Thoracic aorta (tissue), 2 donors: ENCODE results near the gene HLF. TPM values are rescaled to one million over a fixed set of nuclear protein-coding genes. Genes with fewer than 3 reads are reported as not detected.

Source experiments
- ATAC-seq: fragments of 150-250 bp; one replicate; pipeline ENCODE4 v1.8.0; 2017; ENCODE audit warnings: low read depth; ENCODE audit not compliant: insufficient number of reproducible peaks, low FRiP score
- DNase-seq: peaks from one replicate; pipeline ENCODE4 v3.0.0-alpha.2; 2020; ENCODE audit warnings: low spot score
- H3K27ac ChIP-seq, 2 donors: fragments of 200-600 bp; sonication (generic); 1 replicate in 1 of 2; 2 replicates in 1 of 2; pipeline ENCODE4 v1.5.1; 2016; ENCODE audit warnings: mild to moderate bottlenecking in 2 of 2, moderate library complexity in 2 of 2
- H3K27me3 ChIP-seq: fragments of 200-600 bp; sonication (generic); replicated peaks from 2 replicates; pipeline ENCODE4 v1.6.0; 2016; ENCODE audit warnings: mild to moderate bottlenecking; ENCODE audit not compliant: insufficient read depth
- H3K36me3 ChIP-seq: fragments of 200-600 bp; sonication (generic); one replicate; pipeline ENCODE4 v1.5.1; 2016
- H3K4me1 ChIP-seq, 2 donors: fragments of 200-600 bp; sonication (generic); 1 replicate in 1 of 2; 2 replicates in 1 of 2; pipeline versions ENCODE4 v1.5.1 to v1.6.0; 2016; ENCODE audit warnings: low read depth in 2 of 2, mild to moderate bottlenecking in 1 of 2; ENCODE audit not compliant: control insufficient read depth in 1 of 2
- H3K4me3 ChIP-seq: fragments of 200-600 bp; sonication (generic); 2 replicates; pipeline ENCODE4 v1.5.1; 2016; ENCODE audit warnings: mild to moderate bottlenecking
- H3K9me3 ChIP-seq: fragments of 200-600 bp; sonication (generic); 2 replicates; pipeline ENCODE4 v1.5.1; 2016
- CTCF ChIP-seq: fragments of 200-600 bp; sonication (generic); IDR thresholded peaks from one replicate; pipeline ENCODE4 v1.5.1; 2019; ENCODE audit warnings: antibody characterized with exemption
- total RNA-seq, 2 donors: library from RNA; depleted of rRNA; stranded (reverse); fragments of >200 nt; gene quantifications; one replicate each; pipeline versions ENCODE4 v1.1.0 to v1.2.3, GENCODE V29; 2016

Gene HLF
- total RNA-seq, 2 donors from 2014 or later: 10.2 to 12.5 TPM

DNA sequence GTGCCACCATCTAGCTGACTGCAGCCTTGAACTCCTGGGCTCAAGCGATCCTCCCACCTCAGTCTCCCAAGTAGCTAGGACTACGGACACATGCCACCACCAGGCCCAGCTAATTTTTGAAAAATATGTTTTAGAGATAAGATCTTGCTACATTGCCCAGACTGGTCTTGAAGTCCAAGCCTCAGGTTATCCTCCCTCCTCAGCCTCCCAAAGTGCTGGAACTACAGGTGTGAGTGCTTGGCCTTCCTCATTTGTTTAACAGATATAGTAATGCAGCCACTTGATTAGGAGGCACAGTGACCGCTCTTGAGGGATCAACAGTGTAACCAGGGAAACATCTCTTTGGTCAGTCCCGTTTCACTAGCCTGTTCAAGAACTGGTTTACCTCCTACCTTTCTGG lies 35.1 kb downstream of the HLF start:
- Histone ChIP-seq H3K36me3 (no peaks in the 10 kb centered on the region), H3K9me3 (no peaks in the 10 kb centered on the region), H3K4me1 (peaks cover 4 to 37% of the 10 kb centered on the region in 2 donors), H3K27ac (no peak overlapping the region), H3K4me3 (no peak overlapping the region), H3K27me3 (no peaks in the 10 kb centered on the region)
- ATAC-seq (no peak), DNase-seq (no peak)
- TF ChIP-seq CTCF: no peak

DNA sequence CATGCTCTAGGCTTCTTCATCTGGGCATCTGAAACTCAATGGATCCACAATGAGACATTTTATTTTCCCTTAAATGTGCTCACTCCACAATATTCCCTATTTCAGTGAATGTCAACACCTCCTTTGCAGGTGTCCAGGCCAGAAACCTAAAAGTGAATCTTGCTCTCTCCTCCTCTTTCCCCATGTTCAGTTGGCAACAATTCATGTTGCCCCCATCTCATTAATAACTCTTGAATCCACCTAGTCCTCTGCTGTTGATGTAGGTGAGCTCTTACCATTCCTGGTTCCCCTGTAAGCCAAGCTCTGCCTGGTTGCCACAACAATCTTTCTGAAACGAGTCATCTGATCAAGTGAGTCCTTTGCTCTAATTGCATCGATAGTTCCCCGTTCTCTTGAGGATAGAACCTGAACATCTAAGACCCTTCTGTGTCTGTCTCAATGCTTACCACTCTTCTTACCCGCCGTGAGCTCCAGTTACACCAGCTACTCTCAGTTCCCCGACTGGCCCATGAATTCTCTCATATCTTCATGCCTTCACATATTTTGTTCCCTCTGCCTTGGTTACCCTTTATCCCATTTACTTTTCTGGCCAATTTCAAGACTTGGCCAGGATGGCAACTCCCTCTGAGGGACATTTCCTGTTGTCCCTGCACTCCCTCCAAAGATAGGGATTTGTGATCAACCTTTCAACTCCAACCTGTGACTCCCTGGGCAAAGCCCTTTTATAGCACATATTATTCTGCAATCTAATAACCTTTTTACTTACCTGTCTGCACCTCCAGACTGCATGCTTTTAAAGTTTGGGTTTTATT lies 35.9 kb downstream of the HLF start:
- Histone ChIP-seq H3K27me3 (no peaks in the 10 kb centered on the region), H3K9me3 (no peaks in the 10 kb centered on the region), H3K27ac (no peak overlapping the region), H3K36me3 (no peaks in the 10 kb centered on the region), H3K4me3 (no peak overlapping the region), H3K4me1 (peaks cover under 1 to 29% of the 10 kb centered on the region in 2 donors)
- ATAC-seq: no peak
- DNase-seq: no peak
- TF ChIP-seq CTCF: no peak

DNA sequence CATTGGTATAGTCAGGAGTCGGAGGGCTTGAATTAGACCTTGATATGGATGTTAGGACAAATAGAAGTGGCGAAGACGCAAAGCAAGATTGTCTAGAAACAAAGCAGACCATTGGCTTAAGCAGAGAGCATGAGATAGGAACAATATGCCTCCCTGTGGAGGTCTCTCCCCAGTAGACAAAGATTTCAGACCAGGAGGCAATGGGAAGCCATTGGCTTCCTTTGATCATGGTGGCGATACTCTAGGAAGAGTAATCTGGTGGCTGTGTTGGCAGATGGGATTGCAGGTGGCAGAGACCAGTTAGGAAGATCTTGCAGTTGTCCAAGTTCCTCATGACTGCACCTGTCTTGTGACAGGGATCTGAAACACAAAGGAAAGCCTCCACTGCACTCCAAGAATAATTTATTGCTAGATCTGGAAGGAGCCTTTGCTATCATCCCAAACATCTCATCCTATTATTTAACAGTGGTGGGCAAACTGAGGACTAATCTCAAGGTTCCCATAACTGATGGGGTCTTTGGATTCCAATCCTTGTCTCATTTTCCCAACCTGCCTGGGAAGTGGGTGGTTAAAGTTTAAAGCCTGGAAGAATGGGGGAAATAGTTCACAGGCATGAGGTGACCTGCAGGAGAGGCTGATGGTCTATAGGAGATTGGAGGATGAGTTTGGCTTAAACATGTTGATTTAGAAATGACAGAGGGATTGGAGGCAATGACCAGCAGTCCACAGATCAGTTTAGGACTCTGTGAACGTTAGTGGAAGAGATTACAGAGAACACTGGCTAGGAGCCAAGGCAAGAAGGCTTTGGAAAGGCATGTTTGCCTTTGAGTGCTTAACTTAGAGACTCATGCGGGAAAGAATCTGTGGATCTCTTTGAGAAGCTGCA lies 37.0 kb downstream of the HLF start:
- no peak for TF ChIP-seq CTCF
- Histone ChIP-seq H3K9me3 (no peaks in the 10 kb centered on the region), H3K4me3 (no peak overlapping the region), H3K27me3 (no peaks in the 10 kb centered on the region), H3K27ac (no peak overlapping the region), H3K36me3 (no peaks in the 10 kb centered on the region), H3K4me1 (peaks cover 0 to 22% of the 10 kb centered on the region in 2 donors)
- ATAC-seq (no peak), DNase-seq (no peak)

DNA sequence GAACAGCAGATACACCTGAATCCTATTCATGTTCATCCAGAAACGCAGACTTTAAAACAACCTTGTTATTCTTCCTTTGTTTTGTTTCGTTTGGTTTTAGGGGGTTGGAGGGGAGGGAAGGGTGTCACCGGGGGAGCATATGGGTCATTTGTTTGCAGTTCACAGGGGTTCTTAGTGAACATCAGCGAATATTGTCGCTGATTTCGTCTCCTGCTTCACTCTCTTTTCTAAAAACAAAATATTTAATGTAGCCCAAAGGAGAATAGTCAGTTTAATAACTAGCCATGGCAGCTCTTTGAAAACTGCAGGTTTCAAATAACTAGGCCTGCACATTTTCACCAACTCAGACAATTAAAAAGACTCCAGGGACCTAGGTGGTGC lies 37.6 kb downstream of the HLF start:
- ATAC-seq: no peak
- Histone ChIP-seq H3K4me1 (peaks cover 0 to 22% of the 10 kb centered on the region in 2 donors), H3K36me3 (no peaks in the 10 kb centered on the region), H3K27me3 (no peaks in the 10 kb centered on the region), H3K4me3 (no peak overlapping the region), H3K9me3 (no peaks in the 10 kb centered on the region), H3K27ac (no peak overlapping the region)
- no peak for TF ChIP-seq CTCF
- no peak for DNase-seq

GRCh38 chr17:55303008-55303493 lies 38.3 kb downstream of the HLF start:
- peaks cover 0 to 22% of the 10 kb centered on the region in 2 donors for H3K4me1 ChIP-seq
- H3K27me3 ChIP-seq: no peaks in the 10 kb centered on the region
- H3K27ac ChIP-seq: no peak overlapping the region
- ATAC-seq: no peak
- H3K36me3 ChIP-seq: no peaks in the 10 kb centered on the region
- no peak for TF ChIP-seq CTCF
- DNase-seq: no peak
- no peaks in the 10 kb centered on the region for H3K9me3 ChIP-seq
- no peak overlapping the region for H3K4me3 ChIP-seq
